ENCODE measurements around the gene ATP6V0C. TPM values are rescaled to one million over a fixed set of nuclear protein-coding genes. Genes with fewer than 3 reads are reported as not detected.

Gene ATP6V0C
- total and polyA plus RNA-seq, 2 of the 13 experiments (the other 11 are each of a cell fraction or from before 2014, with no cell fraction given), result 10.4 to 20.1 TPM

DNA sequence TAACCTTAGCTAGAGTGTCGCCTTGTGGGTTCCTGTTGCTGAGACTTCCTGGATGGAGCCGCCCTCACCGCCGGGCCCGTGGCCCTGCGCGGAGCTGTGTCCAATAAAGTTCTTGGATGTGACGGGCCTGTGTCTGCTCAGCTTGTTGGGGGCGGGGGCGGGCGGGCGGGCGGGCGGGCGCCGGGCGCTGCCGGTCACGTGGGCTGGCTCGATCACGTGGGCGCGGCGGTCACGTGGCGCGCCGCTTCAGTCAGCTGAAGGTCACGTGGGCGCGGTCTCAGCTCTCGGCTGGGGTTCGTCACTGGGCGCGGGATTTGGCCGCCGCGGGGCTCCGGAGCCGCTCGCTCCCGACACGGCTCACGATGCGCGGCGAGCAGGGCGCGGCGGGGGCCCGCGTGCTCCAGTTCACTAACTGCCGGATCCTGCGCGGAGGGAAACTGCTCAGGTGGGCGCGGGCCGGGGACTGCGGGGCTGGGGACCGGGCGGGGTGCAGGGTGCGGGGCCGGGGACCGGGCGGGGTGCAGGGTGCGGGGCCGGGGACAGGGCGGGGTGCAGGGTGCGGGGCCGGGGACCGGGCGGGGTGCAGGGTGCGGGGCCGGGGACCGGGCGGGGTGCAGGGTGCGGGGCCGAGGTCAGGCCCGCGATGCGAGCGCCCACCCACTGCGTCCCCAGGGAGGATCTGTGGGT is 6.5 kb downstream of the ATP6V0C start, which contains the start of gene AMDHD2 (continued):
- TF ChIP-seq ZFAT (CRISPR knock-in tag; conservative IDR thresholded peaks at IDR 0.05) (no peak), ZFX (CRISPR knock-in tag; IDR thresholded peaks at IDR 0.05; ENCODE audit: low read depth) (0 out of 2 replicates have a peak, but pooled peaks have one; percentile 49)

DNA sequence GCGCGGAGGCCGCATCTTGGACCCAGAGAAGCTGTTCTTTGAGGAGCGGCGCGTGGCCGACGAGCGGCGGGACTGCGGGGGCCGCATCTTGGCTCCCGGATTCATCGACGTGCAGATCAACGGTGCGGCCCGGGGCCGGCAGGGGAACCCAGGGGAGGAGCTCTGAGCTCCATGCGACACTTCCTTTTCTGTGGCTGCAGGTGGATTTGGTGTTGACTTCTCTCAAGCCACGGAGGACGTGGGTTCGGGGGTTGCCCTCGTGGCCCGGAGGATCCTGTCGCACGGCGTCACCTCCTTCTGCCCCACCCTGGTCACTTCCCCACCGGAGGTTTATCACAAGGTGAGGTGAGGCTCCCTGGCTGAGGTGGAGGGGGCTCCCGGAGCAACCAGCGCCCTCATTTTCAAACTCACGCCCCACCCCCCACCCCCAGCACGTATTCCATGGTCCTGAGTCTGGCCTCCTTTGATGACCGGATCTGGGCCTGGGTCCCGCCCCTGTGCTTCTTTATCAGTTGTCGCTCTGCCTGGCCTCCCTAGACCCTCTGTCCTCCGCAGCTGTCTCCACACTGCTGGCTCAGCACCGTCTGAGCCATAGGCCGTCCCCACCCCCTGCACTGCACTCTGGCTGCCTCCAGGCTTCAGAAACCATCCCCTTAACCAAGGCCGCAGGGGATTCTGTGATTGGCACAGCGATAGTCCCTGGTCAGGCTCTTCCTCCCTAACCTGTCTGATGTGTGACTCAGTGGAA is 7.2 kb downstream of the ATP6V0C start:
- no peaks in the 10 kb centered on the region for H3K9me3 ChIP-seq (ENCODE audit: low read length)
- 4% methylated on average over 11 of the region's 41 CpGs for WGBS (ENCODE audit: low lambda C conversion rate)
- H2AFZ ChIP-seq (ENCODE audit: low read length), result no peak overlapping the region
- ChIA-PET POLR2A (interaction anchor here (1.1 to 2.2 kb wide), 6 partner anchors 10 to 82 kb away, joined by 3 to 14 read pairs (median 7); partner anchors contain the start of genes CEMP1, PDPK1 and TBC1D24), CTCF (ENCODE audit: low intra/inter-chr PET ratio, low total read pairs) (no interaction called here)
- intact Hi-C loops (cut with micrococcal nuclease; ENCODE audit: unreplicated experiment), result no loop called here
- FAIRE-seq (peak; percentile 58), DNase-seq (ENCODE audit: low spot score) (peak; percentile 70), ATAC-seq (peak; percentile 73)
- peak overlapping the region; percentile 84 for H3K27ac ChIP-seq (ENCODE audit: extremely low read length, insufficient read depth, low read length)
- BruUV-seq (replicated peaks), result no TSS peak
- peak overlapping the region; percentile 77 to 85 (median 84) for H3K4me3 ChIP-seq (replicated peaks in 1 of 3; ENCODE audit: insufficient read depth in 1 of 3, low read depth in 2 of 3, low read length in 3 of 3)
- H3K4me1 ChIP-seq (ENCODE audit: insufficient read depth, low read length), result peaks cover 88% of the 10 kb centered on the region
- H3K79me2 ChIP-seq (ENCODE audit: insufficient read depth, low read length), result peaks cover 60% of the 10 kb centered on the region
- peaks cover 6 to 24% of the 10 kb centered on the region in 2 experiments; a peak in 4 of 5 replicates for H3K36me3 ChIP-seq (replicated peaks in 1 of 2; ENCODE audit: control insufficient read depth in 1 of 2, insufficient read depth in 2 of 2, low read length in 2 of 2)
- peak overlapping the region; percentile 94 for H3K4me2 ChIP-seq (ENCODE audit: low read depth, low read length)
- peak overlapping the region; percentile 81 for H3K9ac ChIP-seq (ENCODE audit: insufficient read depth, low read depth, low read length)
- in situ Hi-C loops (cut with HindIII; ENCODE audit: extremely low pct_ligation_motif_present, low pct_unique_long_range_greater_than_20kb), result no loop called here
- no peaks in the 10 kb centered on the region for H3K27me3 ChIP-seq (ENCODE audit: control insufficient read depth in 1 of 2, insufficient read depth in 2 of 2, low read length in 2 of 2)
- peaks cover 37% of the 10 kb centered on the region for H4K20me1 ChIP-seq (ENCODE audit: insufficient read depth, low read length)
- TF ChIP-seq, protein P1, sequence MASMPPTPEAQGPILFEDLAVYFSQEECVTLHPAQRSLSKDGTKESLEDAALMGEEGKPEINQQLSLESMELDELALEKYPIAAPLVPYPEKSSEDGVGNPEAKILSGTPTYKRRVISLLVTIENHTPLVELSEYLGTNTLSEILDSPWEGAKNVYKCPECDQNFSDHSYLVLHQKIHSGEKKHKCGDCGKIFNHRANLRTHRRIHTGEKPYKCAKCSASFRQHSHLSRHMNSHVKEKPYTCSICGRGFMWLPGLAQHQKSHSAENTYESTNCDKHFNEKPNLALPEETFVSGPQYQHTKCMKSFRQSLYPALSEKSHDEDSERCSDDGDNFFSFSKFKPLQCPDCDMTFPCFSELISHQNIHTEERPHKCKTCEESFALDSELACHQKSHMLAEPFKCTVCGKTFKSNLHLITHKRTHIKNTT (CRISPR knock-in tag; IDR thresholded peaks at IDR 0.05), result no peak
- TF ChIP-seq MEIS2 (CRISPR knock-in tag; IDR thresholded peaks at IDR 0.05) (no peak), ISL2 (CRISPR knock-in tag; IDR thresholded peaks at IDR 0.05) (0 out of 2 replicates have a peak, but pooled peaks have one; percentile 17), ETV5 (CRISPR knock-in tag; IDR thresholded peaks at IDR 0.05; ENCODE audit: borderline replicate concordance) (0 out of 2 replicates have a peak, but pooled peaks have one; percentile 11), ASH2L (IDR thresholded peaks at IDR 0.05; ENCODE audit: insufficient read length, low read depth, low read length) (peak; percentile 44), MAFK (conservative IDR thresholded peaks at IDR 0.05 in 1 of 2, IDR thresholded peaks at IDR 0.05 in 1 of 2; ENCODE audit: low read length in 2 of 2) (peak; percentile 61 to 74)
- TF ChIP-seq, protein P2, sequence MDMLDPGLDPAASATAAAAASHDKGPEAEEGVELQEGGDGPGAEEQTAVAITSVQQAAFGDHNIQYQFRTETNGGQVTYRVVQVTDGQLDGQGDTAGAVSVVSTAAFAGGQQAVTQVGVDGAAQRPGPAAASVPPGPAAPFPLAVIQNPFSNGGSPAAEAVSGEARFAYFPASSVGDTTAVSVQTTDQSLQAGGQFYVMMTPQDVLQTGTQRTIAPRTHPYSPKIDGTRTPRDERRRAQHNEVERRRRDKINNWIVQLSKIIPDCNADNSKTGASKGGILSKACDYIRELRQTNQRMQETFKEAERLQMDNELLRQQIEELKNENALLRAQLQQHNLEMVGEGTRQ (IDR thresholded peaks at IDR 0.05; ENCODE audit: low read depth, low read length), result no peak
- TF ChIP-seq, protein P2 (CRISPR knock-in tag; IDR thresholded peaks at IDR 0.05; ENCODE audit: borderline replicate concordance), result peak; percentile 49; the same call in 1 of the 2 replicates
- TF ChIP-seq, protein P3, sequence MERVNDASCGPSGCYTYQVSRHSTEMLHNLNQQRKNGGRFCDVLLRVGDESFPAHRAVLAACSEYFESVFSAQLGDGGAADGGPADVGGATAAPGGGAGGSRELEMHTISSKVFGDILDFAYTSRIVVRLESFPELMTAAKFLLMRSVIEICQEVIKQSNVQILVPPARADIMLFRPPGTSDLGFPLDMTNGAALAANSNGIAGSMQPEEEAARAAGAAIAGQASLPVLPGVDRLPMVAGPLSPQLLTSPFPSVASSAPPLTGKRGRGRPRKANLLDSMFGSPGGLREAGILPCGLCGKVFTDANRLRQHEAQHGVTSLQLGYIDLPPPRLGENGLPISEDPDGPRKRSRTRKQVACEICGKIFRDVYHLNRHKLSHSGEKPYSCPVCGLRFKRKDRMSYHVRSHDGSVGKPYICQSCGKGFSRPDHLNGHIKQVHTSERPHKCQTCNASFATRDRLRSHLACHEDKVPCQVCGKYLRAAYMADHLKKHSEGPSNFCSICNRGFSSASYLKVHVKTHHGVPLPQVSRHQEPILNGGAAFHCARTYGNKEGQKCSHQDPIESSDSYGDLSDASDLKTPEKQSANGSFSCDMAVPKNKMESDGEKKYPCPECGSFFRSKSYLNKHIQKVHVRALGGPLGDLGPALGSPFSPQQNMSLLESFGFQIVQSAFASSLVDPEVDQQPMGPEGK (CRISPR knock-in tag; IDR thresholded peaks at IDR 0.05), result peak; percentile 21; the same call in 1 of the 2 replicates
- TF ChIP-seq, protein P4, sequence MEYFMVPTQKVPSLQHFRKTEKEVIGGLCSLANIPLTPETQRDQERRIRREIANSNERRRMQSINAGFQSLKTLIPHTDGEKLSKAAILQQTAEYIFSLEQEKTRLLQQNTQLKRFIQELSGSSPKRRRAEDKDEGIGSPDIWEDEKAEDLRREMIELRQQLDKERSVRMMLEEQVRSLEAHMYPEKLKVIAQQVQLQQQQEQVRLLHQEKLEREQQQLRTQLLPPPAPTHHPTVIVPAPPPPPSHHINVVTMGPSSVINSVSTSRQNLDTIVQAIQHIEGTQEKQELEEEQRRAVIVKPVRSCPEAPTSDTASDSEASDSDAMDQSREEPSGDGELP (IDR thresholded peaks at IDR 0.05; ENCODE audit: borderline replicate concordance, low read depth), result peak; percentile 52; the same call in 1 of the 2 replicates
